Occipital lobe (tissue), 2 donors: ENCODE measurements around the gene TBPL1. TPM values are rescaled to one million over a fixed set of nuclear protein-coding genes. Genes with fewer than 3 reads are reported as not detected.

Source experiments
- DNase-seq: peaks from one replicate; lab custom pipeline; 2025; lab: John Stamatoyannopoulos, UW
- total RNA-seq: library from RNA; depleted of rRNA; stranded (reverse); fragments of >200 nt; gene quantifications from one replicate; pipeline ENCODE4 v1.2.3, GENCODE V29; 2014

The TBPL1 gene
- total RNA-seq, 1 donor from 2014 or later: 41.0 TPM

DNA sequence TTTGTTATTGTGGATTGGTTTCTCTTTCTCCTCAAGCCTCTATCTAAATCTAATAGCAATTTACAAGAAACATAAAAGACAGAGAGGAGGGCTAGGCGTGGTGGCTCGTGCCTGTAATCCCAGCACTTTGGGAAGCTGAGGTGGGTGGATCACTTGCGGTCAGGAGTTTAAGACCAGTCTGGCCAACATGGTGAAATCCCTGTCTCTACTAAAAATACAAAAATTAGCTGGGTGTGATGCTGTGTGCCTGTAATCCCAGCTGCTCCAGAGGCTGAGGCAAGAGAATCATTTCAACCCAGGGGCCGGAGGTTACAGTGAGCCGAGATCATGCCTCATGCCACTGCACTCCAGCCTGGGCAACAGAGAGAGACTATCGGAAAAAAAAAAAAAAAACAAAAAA, 52.8 kb downstream of the TBPL1 start:
- no peak for DNase-seq

DNA sequence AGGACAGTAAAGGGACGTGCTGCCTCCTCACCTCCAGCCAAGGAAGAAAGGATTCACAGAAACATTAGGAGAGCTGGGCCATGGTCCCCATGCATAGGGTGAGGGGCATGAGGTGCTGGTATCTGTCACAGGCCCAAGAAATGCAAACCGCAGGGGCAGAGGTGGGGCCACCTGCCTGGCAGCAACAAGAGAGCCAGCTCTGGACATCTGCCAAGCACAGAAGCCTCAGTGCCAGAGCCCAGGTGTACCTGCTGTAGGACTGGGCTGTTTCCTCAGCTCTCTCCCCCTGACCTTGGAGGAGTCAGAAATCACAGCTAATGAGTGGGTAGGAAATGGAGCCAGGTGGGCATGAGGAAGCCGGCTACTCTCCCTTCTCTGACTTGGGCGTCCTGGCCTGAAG, 54.1 kb downstream of the TBPL1 start:
- no peak for DNase-seq

DNA sequence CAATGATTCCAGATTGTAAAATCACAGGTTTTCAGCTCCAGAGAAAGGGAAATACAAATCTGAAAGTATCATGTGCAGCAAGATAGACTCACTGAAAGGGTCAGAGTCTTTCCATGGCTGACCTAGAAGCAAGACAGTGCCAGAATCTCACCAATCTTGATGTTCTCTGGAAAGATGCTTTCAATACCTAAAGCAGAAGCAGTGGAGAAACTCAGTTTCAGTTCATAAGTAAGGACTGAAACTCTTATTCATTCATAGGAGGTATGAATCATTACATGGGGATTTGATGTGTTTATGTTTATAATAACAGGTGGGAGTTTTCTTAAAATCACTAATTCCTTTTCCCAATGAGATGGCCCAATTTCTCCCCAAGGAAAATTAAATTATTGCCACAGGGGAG, 56.9 kb downstream of the TBPL1 start:
- DNase-seq: no peak

DNA sequence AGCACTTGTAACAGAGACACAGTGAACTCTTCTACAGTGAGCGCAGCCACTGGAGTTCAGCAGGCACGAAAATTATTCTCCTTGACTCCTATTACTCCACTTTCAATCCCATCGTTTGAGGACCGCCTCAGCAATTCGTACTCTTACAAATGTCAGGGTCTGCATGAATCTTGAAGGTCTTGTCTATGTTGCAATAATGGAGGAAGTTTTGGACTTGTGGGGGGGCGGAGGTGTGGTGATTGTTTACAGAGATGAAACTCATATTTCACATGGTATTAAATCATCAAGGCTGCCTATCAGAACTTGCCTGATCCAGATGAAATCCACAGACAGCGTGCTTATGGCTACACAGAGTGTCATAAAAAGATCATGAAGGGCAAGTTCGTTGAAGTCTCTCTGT, 57.4 kb downstream of the TBPL1 start:
- no peak for DNase-seq

DNA sequence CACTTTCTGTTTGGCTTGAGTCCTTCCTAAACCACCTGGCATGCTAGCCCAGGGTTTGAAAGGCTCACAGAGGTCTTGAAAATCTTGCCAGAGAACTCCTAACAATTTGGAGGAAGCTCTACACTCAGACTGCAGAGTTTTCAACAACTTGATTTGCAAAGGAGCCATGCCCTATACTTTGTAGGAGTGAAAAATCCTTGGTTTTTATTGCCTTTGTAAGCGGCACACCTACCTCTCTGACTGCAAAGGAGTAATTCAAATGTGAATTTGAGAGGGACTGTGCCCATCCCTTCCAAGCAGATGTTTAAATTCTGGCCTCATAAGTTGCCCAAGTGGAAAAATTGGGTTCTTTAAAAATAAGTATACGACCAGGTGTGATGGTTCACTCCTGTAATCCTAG, 58.0 kb downstream of the TBPL1 start:
- no peak for DNase-seq

DNA sequence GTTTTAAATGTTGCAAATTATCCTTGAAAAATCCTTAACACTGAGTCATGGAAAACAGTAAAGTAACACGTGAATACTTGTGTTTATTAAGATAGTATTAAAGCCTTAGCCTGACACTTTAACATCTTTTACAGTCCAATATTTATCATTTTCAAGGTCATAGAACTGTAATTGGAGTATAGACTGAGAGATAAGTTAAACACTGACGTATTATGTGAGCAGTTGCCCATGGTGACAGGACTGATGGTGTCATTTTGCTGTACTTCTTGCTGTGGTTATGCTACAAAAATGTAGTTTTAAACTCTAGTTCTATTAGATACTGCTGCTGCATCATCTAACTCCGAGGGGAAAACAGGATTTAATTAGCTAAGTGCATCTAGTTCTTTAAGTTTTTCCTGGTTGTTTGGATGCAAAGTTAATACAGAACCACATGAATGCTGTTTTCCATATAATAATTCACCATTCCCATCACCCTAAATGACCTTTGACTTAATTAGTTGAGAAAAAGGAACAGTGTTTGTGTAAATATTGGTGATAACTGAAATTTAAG, 61.6 kb downstream of the TBPL1 start:
- no peak for DNase-seq

DNA sequence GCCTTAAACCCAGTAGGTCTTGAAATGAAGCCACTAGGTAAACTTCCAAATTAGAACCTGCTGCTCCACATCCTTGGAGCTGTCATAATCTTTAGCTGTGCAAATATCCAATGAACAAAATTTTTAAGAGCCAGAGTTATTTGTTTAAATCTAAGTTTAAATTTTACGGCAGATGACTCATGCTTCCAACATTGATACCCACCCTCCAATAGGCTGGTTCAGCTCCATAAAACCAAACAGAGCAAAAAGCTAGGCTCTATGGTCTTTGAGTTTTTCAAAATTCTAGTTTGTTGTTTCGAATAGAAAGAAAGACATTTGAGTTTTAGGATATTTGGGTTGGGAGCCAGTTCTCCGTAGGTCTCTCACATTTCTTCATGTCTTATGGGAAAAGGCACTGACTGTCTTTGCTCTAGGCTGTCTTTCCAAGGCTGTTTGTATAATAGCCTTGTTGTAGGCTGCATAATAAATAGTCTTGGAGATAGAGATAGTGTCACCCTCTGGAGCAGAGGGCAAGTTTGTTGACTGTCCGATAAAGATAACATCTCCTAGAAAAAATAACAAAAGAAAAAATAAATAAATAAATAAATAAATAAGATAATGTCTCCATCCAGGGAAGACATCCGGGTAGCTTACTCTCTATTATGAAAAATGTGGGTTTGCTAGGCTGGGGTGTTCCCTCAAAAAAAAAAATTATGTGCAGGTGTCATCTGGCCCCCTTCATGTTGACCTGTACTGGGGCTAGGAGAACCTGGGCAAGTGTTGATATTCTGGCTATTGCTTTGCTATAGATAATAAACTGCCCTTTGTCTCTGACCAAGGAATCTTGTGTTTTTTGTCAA, 62.9 kb downstream of the TBPL1 start:
- DNase-seq: no peak

DNA sequence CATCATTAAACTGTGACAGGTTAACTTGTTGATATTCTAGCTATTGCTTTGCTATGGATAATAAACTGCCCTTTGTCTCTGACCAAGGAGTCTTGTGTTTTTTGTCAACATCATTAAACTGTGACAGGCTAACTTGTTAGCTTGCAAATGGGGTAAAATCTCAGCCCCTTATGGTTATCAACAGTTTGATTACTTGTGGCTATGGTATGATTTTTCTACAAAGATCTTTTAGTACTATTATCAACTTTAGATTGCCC, 63.5 kb downstream of the TBPL1 start:
- DNase-seq: no peak

DNA sequence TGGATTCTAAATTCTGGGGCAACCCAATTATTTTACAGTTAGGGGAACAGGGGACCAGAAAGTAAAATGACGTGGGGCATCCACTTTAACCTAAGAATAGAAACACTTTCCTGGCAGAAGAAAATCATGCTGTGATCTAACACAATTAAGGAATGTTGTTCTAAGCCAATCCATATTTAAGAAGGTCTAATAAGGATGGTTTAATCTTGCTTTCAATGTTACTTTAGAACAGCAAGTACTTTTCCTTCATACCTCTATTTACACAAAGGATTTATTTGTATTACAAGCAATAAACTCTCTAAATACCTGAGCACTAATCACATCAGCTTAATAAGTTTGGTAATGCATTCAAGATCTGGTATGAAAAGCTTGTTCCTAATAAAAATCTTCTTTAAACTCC, 67.0 kb downstream of the TBPL1 start:
- DNase-seq: no peak

DNA sequence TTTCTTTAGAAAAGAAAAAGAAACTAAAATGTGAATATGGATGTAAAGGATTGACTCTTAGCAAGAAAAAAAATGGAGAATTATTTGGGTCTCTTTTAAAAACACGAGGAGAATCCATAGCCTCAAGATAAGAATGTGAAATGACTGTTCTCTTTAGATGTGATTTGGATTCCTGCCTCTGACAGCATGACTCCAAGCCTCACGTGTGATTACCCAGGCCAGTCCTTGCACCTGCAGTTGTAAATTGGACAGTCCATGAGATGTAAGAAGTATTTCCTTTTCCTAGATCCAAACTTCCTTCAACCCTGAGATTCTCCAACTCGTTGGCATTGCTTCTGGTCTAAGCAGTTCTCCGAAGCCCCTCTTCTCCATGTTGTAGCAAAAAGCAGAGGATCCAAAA, 67.5 kb downstream of the TBPL1 start:
- DNase-seq: no peak

DNA sequence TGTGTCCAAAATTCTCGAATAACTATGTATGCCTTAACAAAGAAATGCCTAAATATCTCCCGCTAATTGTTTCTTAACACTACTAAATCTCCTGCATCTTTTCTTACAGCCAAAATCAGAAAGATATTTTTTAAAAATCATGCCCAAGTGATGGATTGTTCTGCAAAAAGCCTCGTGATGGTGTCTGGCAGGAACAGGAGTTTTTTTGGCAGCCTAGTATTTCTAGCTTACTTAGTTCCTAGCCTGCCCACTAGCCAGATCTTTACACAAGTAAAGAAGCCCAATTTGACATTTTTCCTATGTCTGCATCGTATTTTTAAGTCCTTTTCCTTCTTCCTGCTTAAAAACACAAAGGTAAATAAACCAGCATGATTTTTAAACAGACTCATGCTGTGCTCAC, 67.9 kb downstream of the TBPL1 start:
- DNase-seq: no peak

DNA sequence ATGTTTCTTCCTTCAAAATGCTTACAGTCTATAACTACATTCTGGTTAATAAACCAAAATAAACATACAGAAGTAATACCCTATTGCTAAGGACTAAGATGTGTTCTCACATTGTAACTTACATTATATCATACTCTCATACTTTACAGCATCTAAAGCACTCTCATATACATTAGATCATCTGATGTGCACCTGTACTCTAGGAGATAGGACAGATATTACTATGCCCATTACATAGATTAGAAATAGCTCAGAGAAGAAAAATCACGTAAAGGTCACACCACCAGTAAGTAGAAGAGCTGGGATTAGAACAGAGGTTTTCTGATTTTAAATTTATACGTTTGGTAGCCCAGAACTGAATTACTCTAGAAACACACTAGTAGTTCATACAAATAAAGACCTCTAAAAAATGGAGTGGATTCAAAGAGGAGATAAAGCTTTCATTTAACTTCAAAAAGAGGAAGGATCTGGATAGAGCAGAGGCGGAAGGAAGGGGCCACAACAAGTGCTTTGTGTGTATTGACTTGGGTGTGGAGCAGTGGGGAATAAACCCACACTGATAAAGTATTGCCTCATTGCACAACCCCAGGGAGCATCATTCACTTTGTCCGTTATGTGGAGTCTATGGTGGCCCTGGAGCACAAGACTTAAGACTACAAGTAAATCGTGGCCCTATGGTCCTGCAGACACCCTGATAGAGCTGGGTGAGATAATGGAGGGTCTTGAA, 68.5 kb downstream of the TBPL1 start:
- no peak for DNase-seq

DNA sequence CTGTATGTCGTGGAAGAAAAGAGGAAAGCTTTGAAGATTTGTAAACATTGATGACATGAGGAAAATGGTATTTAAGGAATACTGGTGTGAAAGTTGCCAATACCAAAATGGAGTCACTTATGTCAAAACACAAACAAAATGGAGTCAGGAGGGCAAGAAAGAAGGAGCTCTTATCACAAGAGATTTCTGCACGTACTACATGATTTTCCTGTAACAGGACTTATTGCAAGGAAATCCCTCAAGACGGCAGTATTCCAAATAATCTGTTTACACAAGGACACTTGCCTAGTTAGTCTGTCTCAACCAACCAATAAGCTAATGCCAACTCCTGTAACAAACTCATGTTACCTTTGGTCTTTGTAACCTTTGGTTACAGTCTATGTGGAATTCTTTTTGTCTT, 69.6 kb downstream of the TBPL1 start:
- DNase-seq: no peak

DNA sequence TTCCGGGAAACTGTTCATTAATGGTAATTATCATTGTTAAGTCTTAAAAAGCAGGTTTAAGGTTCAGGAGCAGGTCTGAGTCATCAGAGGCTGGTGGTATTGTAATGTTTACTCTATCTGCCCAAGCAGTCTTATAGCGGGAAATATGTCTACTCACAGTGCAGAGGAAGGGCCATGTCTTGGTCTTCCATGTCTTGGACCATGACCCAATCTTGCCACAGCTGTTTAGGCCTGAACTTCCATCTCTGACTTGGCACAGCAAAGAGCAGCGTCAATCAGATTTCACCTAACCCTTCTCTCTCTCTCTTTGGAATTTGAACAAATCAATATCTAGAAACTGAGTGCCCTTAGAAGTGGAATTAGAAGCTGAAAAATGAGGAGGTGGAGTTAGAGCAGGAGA, 73.6 kb downstream of the TBPL1 start:
- no peak for DNase-seq

DNA sequence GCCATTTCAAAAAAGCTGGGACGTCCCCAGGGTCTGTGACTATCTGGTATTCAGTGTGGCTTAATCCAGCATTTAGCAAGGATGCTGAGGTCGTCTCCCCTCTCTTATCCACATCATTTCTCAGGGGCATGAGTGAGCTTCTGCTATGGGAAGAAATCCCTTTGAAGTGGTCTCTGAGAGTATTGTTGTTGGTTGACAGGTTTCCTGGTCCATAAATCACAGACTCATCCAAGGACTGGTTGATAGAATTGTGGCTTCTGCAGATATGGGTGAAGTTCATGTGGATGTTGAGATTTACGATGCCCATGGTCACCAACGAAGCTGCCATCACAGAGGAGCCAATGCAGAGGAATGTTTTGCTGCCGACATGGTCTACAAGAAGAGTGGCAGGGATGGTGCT, 75.4 kb downstream of the TBPL1 start:
- no peak for DNase-seq

DNA sequence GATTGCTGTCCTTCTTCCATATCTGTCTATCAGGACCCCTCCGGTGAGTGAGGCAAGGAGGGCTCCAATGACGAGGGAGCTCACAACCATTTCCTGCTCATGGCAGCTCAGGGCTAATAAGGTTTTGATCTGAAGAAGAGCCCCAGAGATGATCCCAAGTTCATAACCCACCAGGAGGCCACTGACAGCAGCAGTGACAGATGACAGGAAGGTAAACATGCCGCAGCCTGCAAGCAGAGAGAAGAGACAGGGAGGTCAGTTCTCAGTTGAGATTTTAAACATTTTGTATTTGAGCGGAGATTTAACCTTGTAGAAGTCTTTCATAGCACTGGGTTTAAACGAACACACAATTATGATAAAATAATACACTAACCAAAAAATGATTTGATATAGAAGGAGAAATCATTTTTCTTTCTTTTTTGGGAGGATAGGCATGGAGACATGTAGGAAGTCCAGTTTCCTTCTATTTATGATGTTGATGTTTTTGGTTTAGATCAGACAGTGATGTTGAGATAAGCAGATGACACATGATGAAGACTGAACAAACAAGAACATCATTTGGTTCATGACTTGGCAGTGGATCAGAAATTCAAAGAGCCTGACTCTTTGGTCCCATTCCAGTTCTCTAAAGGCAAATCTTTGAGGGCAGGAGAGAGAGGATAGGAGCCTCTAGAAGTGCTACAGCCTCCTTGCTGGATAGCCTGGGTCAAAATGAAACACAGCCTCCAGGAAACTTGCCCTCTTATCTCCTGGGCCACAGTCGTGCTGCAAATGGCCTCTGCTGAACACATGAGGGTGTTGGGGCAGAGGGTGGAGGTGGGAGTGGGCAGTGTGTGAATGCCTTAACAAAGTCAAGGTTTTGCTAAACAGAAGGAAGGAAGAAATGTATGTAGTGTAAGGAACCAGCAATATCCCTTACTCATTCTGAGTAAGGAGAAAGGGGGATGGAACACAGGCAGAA, 76.8 kb downstream of the TBPL1 start:
- no peak for DNase-seq

DNA sequence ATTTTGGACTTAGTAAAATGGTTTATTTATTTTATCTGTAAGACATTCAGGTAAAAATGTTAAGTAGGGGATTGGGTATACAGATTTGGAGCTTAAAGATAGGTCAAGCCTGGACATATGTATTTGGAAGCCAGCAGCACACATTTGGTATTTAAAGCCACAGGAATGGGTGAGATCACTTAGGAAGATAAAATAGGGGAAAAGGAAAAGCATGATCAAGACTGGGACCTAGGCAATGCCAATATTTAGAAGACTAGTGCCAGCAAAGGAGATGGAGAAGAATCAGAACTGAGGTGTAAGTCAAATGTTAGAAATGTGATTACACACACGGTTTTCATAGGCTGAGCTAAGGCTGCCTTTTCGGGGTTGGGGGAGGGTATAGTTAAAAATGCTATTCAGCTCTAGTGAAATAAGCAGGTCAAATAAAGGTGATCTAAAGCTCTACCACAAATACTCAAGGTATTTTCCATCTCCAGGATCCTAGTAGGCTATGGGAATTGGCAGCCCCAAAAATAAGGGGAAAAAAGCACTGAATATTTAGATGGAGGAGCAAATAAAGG, 78.8 kb downstream of the TBPL1 start:
- no peak for DNase-seq

DNA sequence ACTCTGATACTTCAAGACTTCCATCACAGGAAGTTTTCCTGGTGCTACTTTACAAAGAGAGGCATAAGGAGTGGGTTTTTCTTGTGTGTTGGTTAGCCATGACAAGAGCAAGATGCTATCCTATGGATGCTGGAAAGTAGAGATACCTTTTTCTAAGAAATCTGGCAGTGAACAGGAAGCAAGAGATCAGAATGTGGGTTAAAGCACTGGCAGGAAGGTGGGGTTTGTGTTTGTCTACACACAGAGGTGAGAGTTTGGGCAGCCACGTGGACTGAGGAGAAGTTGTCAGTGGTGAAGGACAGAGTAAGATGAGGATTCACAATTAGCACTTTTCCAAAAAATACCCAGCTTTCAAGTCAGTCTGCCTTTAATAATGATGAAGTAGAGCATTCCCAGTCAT, 81.5 kb downstream of the TBPL1 start:
- no peak for DNase-seq

DNA sequence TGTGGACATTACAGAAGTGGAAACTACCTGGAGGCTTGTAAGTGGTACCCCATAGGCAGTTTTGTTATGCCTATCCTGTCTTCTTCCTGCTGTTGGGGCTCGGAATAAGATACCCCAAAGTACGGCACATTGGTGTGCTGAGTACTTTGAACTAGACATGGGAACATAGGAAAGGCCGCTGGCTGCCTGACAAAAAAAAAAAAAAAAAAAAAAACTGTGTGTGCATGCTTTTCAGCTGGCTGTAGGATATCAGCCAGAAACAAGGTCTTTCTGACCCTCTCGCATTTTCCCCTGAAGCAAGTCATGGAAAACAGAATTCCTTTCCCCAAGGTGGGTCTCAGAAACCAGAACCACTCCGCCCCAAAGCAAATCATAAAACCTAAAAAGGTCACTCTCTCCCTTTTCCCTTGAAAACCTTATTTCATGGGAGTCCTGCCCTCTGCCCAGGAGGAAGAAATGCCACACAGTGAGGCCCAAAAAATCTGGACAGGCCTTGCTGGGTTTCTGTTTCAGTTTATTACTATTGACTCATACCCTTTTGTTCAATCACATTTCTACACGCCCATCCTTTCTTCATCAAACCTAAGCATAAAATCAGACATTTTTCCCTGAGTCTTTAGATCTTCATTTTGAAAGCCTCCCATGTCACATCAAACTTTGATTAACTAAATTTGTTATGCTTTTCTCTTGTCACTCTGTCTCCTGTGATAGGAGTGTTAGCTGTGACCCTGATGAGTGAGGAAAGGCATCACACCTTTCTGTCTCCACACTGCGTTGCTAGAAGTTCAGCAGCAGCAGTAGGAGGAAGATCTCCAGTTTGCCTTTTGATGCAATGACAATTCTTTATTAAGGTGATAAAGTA, 82.2 kb downstream of the TBPL1 start:
- DNase-seq: no peak

DNA sequence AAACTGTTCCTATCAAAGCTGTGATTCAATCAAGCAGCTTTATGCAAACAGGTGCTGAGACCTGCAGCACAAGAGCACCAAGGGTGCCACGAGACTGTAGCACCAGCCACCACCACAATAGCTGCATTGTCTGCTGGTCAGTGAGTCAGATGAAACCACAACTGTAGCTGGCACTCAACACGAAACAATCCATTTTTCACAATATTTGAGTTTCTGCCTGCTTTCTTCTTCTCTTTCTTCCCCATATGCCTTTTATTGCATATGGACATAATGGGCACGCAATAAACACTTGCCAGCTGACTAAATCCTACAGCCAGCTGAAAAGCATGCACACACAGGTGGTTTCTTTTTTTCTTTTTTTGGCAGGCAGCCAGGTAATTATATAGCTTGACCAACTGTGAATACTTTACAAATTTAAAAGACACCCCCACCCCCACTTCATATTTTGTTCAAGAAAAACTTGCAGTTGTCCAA, 82.8 kb downstream of the TBPL1 start:
- DNase-seq: no peak

DNA sequence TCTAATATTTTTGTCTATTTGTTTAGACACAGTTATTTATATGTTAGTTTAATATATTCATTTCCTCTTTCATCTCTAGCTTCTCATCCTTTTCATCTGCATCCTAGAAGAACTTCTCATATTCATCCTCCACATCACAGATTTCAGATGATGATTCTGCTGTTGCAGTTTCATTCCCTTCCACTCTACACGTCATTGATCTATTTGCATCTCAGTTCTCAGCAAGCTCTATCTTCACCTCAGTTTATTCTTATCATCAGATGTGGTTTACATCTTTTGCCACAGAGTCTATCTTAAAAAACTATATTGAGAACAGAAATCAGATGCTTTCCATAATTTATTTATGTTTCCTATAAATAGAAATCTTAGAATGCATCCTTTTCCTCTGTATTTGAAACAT, 86.1 kb downstream of the TBPL1 start:
- DNase-seq: no peak
